Measurements from ENCODE around the gene STXBP6.

STXBP6 gene

DNA sequence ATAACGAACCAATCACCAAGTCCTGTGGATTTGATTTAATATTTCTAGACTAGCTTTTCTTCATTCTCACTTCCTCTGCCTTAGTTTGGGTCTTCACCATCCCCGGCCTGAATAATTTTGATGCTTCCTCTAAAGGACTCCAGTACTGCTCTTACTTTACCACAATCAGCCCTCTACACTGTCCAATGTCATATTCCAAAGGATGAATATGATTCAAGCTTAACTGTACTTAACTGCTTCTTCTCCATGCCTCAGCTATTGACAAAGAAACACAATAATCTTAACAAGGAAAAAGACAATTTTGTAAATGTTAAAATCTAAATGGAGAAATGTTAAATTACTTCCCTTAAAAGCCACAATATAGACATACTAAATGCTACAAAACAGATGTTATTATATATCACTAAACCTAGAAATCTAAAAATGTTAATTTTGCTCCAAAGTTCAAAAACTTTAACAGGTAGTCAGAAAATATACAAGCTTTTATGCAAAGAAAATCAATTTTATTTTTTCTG is 70.2 kb downstream of the STXBP6 start:
- no peak for DNase-seq (ENCODE audit: low read depth)
- no peak overlapping the region for H3K4me3 ChIP-seq (ENCODE audit: low read length)
- TF ChIP-seq, protein P1, sequence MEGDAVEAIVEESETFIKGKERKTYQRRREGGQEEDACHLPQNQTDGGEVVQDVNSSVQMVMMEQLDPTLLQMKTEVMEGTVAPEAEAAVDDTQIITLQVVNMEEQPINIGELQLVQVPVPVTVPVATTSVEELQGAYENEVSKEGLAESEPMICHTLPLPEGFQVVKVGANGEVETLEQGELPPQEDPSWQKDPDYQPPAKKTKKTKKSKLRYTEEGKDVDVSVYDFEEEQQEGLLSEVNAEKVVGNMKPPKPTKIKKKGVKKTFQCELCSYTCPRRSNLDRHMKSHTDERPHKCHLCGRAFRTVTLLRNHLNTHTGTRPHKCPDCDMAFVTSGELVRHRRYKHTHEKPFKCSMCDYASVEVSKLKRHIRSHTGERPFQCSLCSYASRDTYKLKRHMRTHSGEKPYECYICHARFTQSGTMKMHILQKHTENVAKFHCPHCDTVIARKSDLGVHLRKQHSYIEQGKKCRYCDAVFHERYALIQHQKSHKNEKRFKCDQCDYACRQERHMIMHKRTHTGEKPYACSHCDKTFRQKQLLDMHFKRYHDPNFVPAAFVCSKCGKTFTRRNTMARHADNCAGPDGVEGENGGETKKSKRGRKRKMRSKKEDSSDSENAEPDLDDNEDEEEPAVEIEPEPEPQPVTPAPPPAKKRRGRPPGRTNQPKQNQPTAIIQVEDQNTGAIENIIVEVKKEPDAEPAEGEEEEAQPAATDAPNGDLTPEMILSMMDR (IDR thresholded peaks at IDR 0.05; ENCODE audit: insufficient read depth, low read depth, low read length, missing control alignments) = no peak

DNA sequence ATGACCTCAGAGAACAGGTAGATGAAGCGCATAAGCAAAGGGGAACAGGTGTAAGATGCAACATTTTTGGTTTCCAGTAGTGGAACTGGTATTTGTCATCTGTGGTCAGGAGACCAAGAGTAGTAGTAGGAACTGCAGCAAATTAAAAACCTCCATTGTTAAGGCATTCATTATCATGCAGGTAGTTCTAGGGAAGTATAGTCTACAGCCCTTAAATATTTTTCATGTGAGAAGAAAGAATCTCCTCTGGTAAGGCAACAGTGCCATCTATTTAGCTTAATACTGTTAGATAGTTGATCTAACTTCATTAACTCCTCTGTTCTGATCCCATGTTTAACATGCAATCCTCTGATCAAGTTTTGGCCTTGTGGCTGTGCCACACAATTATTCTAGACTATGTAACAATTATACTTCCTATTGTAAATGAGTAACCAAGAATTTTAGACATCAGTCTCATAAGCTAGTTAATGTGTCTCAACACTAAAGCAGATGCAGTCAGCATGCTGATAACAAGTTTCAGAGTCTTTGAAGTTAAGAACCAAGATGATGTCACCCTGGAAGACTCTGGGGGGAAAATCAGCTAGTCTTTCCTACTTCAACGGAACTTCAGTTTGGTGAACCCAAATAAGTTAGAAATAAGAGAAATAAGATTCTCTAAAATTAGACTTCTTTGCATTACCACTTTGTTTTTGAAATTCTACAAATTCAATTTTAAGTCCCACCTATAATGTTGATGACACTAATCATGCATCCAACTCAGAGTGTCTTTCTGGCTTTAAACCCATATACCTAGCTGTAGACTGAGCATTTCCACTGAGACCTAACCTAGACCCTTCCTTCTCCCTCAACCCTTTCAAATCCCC is 70.9 kb downstream of the STXBP6 start:
- DNase-seq (ENCODE audit: low read depth) = no peak
- TF ChIP-seq, protein P1 (IDR thresholded peaks at IDR 0.05; ENCODE audit: insufficient read depth, low read depth, low read length, missing control alignments) = no peak
- no peak overlapping the region for H3K4me3 ChIP-seq (ENCODE audit: low read length)

DNA sequence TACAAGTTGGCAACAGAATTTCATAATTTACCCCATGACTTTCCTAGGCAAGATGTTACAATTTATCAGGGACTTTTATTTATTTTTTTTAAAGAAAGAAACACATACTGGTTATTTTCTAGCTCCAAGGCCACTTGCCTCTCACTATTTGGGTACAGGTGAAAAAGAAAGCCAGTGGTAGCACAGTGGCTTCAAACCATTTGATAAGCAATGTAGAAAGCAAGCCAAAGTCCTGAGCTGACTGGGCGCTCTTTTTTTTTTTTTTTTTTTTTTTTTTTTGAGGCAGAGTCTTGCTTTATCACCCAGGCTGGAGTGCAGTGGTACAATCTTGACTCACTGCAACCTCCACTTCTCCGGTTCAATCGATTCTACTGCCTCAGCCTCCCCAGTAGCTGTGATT is 73.3 kb downstream of the STXBP6 start:
- no peak overlapping the region for H3K4me3 ChIP-seq (ENCODE audit: low read length)
- TF ChIP-seq, protein P1 (IDR thresholded peaks at IDR 0.05; ENCODE audit: insufficient read depth, low read depth, low read length, missing control alignments) = no peak
- DNase-seq (ENCODE audit: low read depth) = no peak

DNA sequence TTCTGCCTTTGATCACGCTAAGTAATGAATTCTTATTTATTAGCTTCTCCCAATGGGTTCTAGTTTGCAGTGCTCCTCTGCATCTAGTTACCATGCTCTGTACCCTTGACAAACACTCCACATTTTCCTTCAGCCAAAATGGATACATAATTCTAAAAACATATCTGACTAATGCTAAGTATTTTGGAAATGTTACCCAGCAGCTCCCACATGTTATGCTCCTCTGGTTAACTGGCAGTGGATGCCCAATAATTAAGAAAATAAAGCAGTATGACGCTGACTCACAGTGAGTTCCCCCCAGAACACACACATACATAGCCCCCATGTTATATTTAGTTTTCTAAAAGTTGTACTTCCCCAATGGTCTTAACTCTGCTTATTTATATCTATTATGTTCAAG is 74.6 kb downstream of the STXBP6 start:
- H3K4me3 ChIP-seq (ENCODE audit: low read length) = no peak overlapping the region
- TF ChIP-seq, protein P1 (IDR thresholded peaks at IDR 0.05; ENCODE audit: insufficient read depth, low read depth, low read length, missing control alignments) = no peak
- DNase-seq (ENCODE audit: low read depth) = no peak

DNA sequence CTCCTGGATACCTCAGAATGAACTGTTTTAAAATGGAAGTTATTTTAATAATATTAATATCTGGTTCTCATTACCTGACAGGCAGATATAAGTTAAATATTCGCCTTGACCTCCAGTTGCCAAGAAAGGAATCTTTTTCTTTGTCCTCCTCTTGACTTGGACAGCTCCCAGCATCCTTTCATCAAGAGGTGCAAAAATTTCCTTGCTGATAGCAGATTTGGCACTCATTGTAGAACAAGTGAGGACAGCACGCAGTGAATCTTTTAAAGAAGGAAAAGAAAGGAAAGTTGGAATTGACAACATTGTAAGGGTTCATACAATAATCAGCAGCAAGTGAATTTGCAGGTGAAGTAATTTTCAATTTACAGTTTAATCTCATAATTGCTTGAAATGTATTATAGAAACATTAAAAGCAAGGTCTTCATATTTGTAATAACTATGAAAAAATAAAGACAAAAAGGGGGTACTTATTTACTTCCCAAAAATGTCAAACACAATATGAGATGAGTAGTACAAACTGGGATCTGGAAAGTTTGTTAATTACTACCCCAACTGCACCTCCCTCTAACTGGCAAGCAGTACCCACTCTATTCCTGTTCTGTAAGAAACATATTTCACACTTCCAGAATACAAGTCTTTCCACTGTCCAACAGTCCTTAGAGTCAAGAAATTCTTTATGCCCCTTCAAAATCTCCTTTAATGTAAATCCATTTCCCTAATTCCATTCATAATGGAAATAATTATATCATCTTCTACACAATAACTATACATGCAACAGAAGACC is 75.2 kb downstream of the STXBP6 start:
- no peak overlapping the region for H3K4me3 ChIP-seq (ENCODE audit: low read length)
- TF ChIP-seq, protein P1 (IDR thresholded peaks at IDR 0.05; ENCODE audit: insufficient read depth, low read depth, low read length, missing control alignments) = no peak
- no peak for DNase-seq (ENCODE audit: low read depth)

DNA sequence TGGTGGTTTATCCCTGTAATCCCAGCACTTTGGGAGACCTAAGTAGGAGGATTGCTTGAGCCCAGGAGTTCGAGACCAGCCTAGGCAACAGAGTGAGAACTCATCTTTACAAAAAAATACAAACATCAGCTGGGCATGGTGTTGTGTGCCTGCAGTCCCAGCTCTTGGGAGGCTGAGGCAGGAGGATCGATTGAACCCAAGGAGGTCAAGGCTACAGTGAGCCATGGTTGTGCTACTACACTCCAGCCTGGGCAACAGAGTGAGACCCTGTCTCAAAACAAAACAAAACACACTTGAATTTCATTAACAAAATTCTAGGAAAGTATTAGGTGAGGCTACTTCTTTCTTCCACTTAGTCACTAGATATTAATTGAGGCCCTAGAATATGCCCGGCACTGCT is 77.1 kb downstream of the STXBP6 start:
- TF ChIP-seq, protein P1 (IDR thresholded peaks at IDR 0.05; ENCODE audit: insufficient read depth, low read depth, low read length, missing control alignments) = no peak
- DNase-seq (ENCODE audit: low read depth) = no peak
- no peak overlapping the region for H3K4me3 ChIP-seq (ENCODE audit: low read length)
